ENCODE data around the gene SMARCD1.

DNA sequence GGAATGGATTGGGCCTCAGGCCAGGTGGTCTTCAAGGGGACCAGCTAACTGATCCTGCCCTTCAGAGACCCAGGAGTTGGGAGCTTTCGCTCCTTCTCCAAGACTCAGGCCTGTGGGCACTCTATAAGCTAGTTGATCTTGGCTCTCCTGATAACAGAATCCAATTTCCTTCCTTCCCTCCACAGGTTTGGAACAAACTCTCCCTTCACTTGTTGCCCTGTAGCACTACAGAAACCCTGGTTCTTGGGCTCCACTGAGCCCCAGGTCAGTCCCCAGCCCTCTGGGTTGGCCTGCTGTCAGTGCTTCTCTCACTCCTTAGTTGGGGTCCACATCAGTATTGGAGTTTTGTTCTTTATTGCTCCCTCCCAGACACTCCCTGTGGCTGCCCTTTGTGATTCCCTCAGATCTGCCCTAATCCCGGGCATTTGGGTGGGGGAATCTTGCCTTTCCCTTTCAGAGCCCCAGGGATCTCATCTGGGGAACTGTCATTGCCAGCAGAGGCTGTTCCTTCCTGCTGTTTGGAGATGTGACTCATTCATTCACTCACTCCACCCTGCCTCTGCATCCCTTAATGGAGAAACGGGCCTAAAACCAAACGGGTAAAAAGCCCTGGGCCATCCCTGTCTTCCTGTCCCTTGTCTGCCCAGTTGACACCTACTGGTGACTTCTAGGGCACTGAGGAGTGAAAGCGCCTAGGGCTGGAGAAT lies 14.3 kb downstream of the SMARCD1 start:
- no peak for TF ChIP-seq POLR2A (IDR thresholded peaks at IDR 0.05)
- TF ChIP-seq, protein P1, sequence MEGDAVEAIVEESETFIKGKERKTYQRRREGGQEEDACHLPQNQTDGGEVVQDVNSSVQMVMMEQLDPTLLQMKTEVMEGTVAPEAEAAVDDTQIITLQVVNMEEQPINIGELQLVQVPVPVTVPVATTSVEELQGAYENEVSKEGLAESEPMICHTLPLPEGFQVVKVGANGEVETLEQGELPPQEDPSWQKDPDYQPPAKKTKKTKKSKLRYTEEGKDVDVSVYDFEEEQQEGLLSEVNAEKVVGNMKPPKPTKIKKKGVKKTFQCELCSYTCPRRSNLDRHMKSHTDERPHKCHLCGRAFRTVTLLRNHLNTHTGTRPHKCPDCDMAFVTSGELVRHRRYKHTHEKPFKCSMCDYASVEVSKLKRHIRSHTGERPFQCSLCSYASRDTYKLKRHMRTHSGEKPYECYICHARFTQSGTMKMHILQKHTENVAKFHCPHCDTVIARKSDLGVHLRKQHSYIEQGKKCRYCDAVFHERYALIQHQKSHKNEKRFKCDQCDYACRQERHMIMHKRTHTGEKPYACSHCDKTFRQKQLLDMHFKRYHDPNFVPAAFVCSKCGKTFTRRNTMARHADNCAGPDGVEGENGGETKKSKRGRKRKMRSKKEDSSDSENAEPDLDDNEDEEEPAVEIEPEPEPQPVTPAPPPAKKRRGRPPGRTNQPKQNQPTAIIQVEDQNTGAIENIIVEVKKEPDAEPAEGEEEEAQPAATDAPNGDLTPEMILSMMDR (IDR thresholded peaks at IDR 0.05): no peak

Data from upper lobe of left lung (tissue), 4 donors.